Endometrial microvascular endothelial cells (primary cell): Measurements from ENCODE around the gene P2RY14. TPM values are rescaled to one million over a fixed set of nuclear protein-coding genes. Genes with fewer than 3 reads are reported as not detected.
"Not testable (repeated sequence)": the region's sequence is repeated elsewhere in the genome, so short reads cannot be mapped to it uniquely, and the experiment has no call there.

Experiments
- in situ Hi-C: cut with HindIII; loops from 2 replicates; pipeline ENCODE4 v1.10.0; 2017; ENCODE audit warnings: low sequenced_read_pairs, low pct_unique_long_range_greater_than_20kb; ENCODE audit errors: inconsistent ontology term
- total RNA-seq: library from RNA; depleted of rRNA; stranded (reverse); fragments of >200 nt; gene quantifications from one replicate; pipeline ENCODE4 v1.2.3, GENCODE V29; 2015; ENCODE audit errors: inconsistent ontology term

The P2RY14 gene
- total RNA-seq, 1 donor from 2014 or later = not detected

GRCh38 chr3:151200586-151200985 is 77.8 kb downstream of the P2RY14 start:
- in situ Hi-C loops = no loop called here

GRCh38 chr3:151199554-151200438 is 78.5 kb downstream of the P2RY14 start:
- in situ Hi-C loops = no loop called here

GRCh38 chr3:151198849-151199248 is 79.5 kb downstream of the P2RY14 start:
- in situ Hi-C loops = no loop called here

GRCh38 chr3:151197981-151198767 is 80.2 kb downstream of the P2RY14 start:
- in situ Hi-C loops = no loop called here

GRCh38 chr3:151197228-151197627 is 81.1 kb downstream of the P2RY14 start:
- in situ Hi-C loops = no loop called here

- in situ Hi-C loops = no loop called here
Observed at GRCh38 chr3:151196434-151196833, 81.9 kb downstream of the P2RY14 start.

GRCh38 chr3:151195826-151196225 is 82.5 kb downstream of the P2RY14 start:
- in situ Hi-C loops = no loop called here

GRCh38 chr3:151192545-151192944 is 85.8 kb downstream of the P2RY14 start:
- in situ Hi-C loops = no loop called here

GRCh38 chr3:151191095-151191494 is 87.2 kb downstream of the P2RY14 start:
- in situ Hi-C loops = no loop called here

- in situ Hi-C loops = no loop called here
Observed at GRCh38 chr3:151183265-151183671, 95.1 kb downstream of the P2RY14 start.

- in situ Hi-C loops = no loop called here
Observed at GRCh38 chr3:151182349-151183079, 95.8 kb downstream of the P2RY14 start.

- in situ Hi-C loops = no loop called here
Observed at GRCh38 chr3:151178208-151178845, 100.0 kb downstream of the P2RY14 start.

- in situ Hi-C loops = no loop called here
Observed at GRCh38 chr3:151175952-151176351, 102.4 kb downstream of the P2RY14 start.

- in situ Hi-C loops = no loop called here
Observed at GRCh38 chr3:151174351-151174750, 104.0 kb downstream of the P2RY14 start.

- in situ Hi-C loops = no loop called here
Observed at GRCh38 chr3:151171145-151171757, 107.1 kb downstream of the P2RY14 start.

GRCh38 chr3:151169948-151170679 is 108.2 kb downstream of the P2RY14 start:
- in situ Hi-C loops = not testable (repeated sequence)

- in situ Hi-C loops = no loop called here
Observed at GRCh38 chr3:151169262-151169947, 108.9 kb downstream of the P2RY14 start.
